ENCODE data around the gene RGP1. TPM values are rescaled to one million over a fixed set of nuclear protein-coding genes. Genes with fewer than 3 reads are reported as not detected.

Gene RGP1
- polyA plus RNA-seq, 1 donor (not counting 4 experiments of a cell fraction or from before 2014, with no cell fraction given): 18.3 TPM

- Histone ChIP-seq H3K27ac (ENCODE audit: control insufficient read depth, insufficient read depth, low read length) (no peak overlapping the region), H4K20me1 (ENCODE audit: control insufficient read depth, extremely low read depth, insufficient read depth, low read length) (no peaks in the 10 kb centered on the region), H3K9me1 (ENCODE audit: control insufficient read depth, extremely low read depth, insufficient read depth, low read length) (no peaks in the 10 kb centered on the region), H3K9me3 (ENCODE audit: control insufficient read depth, low read depth, low read length) (no peaks in the 10 kb centered on the region), H3K36me3 (ENCODE audit: control insufficient read depth in 2 of 2, extremely low read depth in 1 of 2, insufficient read depth in 2 of 2, low read length in 2 of 2) (no peaks in the 10 kb centered on the region), H3K4me3 (ENCODE audit: control insufficient read depth in 2 of 3, extremely low read depth in 1 of 3, insufficient read depth in 2 of 3, low read depth in 1 of 3, low read length in 3 of 3) (no peak overlapping the region), H3K79me2 (ENCODE audit: control insufficient read depth, insufficient read depth, low read length) (no peaks in the 10 kb centered on the region), H3K27me3 (ENCODE audit: control insufficient read depth, extremely low read depth, insufficient read depth, low read length) (no peaks in the 10 kb centered on the region), H2AFZ (ENCODE audit: control insufficient read depth, low read length) (no peak overlapping the region), H3K9ac (ENCODE audit: control insufficient read depth, extremely low read depth, insufficient read depth, low read length) (no peak overlapping the region), H3K4me2 (ENCODE audit: control insufficient read depth, extremely low read depth, insufficient read depth, low read depth, low read length) (peak overlapping the region; percentile 8), H3K4me1 (ENCODE audit: control insufficient read depth, extremely low read depth, insufficient read depth, low read length) (peaks cover 11% of the 10 kb centered on the region)
- DNase-seq (ENCODE audit: low read depth, low spot score) (no peak), FAIRE-seq (no peak)
- dilution Hi-C loops (cut with MboI; ENCODE audit: extremely low pct_ligation_motif_present, low sequenced_read_pairs): no loop called here
- TF ChIP-seq CTCF (optimal IDR thresholded peaks at IDR 0.05 in 1 of 3, IDR thresholded peaks at IDR 0.05 in 1 of 3, conservative IDR thresholded peaks at IDR 0.05 in 1 of 3; ENCODE audit: extremely low read depth in 1 of 3, insufficient read depth in 2 of 3, low read length in 3 of 3): no peak
Observed at GRCh38 chr9:35771534-35771933, 22.4 kb downstream of the RGP1 start.

GRCh38 chr9:35771943-35772342 is 22.9 kb downstream of the RGP1 start:
- Histone ChIP-seq H3K4me3 (ENCODE audit: control insufficient read depth in 2 of 3, extremely low read depth in 1 of 3, insufficient read depth in 2 of 3, low read depth in 1 of 3, low read length in 3 of 3) (no peak overlapping the region), H3K27ac (ENCODE audit: control insufficient read depth, insufficient read depth, low read length) (no peak overlapping the region), H2AFZ (ENCODE audit: control insufficient read depth, low read length) (no peak overlapping the region), H3K36me3 (ENCODE audit: control insufficient read depth in 2 of 2, extremely low read depth in 1 of 2, insufficient read depth in 2 of 2, low read length in 2 of 2) (no peaks in the 10 kb centered on the region), H4K20me1 (ENCODE audit: control insufficient read depth, extremely low read depth, insufficient read depth, low read length) (no peaks in the 10 kb centered on the region), H3K9ac (ENCODE audit: control insufficient read depth, extremely low read depth, insufficient read depth, low read length) (no peak overlapping the region), H3K9me3 (ENCODE audit: control insufficient read depth, low read depth, low read length) (no peaks in the 10 kb centered on the region), H3K79me2 (ENCODE audit: control insufficient read depth, insufficient read depth, low read length) (no peaks in the 10 kb centered on the region), H3K9me1 (ENCODE audit: control insufficient read depth, extremely low read depth, insufficient read depth, low read length) (no peaks in the 10 kb centered on the region), H3K4me1 (ENCODE audit: control insufficient read depth, extremely low read depth, insufficient read depth, low read length) (peaks cover 11% of the 10 kb centered on the region), H3K4me2 (ENCODE audit: control insufficient read depth, extremely low read depth, insufficient read depth, low read depth, low read length) (peak overlapping the region; percentile 8), H3K27me3 (ENCODE audit: control insufficient read depth, extremely low read depth, insufficient read depth, low read length) (no peaks in the 10 kb centered on the region)
- no peak for FAIRE-seq
- dilution Hi-C loops (cut with MboI; ENCODE audit: extremely low pct_ligation_motif_present, low sequenced_read_pairs): no loop called here
- TF ChIP-seq EZH2 (IDR thresholded peaks at IDR 0.05; ENCODE audit: low read length): no peak
- TF ChIP-seq CTCF (optimal IDR thresholded peaks at IDR 0.05 in 1 of 3, IDR thresholded peaks at IDR 0.05 in 1 of 3, conservative IDR thresholded peaks at IDR 0.05 in 1 of 3; ENCODE audit: extremely low read depth in 1 of 3, insufficient read depth in 2 of 3, low read length in 3 of 3): no peak
- DNase-seq (ENCODE audit: low read depth, low spot score): no peak

Data from keratinocyte (primary cell).